ENCODE results near the gene ETS2. TPM values are rescaled to one million over a fixed set of nuclear protein-coding genes. Genes with fewer than 3 reads are reported as not detected.

The ETS2 gene
- total RNA-seq, 1 donor from 2014 or later, result 30.4 TPM

DNA sequence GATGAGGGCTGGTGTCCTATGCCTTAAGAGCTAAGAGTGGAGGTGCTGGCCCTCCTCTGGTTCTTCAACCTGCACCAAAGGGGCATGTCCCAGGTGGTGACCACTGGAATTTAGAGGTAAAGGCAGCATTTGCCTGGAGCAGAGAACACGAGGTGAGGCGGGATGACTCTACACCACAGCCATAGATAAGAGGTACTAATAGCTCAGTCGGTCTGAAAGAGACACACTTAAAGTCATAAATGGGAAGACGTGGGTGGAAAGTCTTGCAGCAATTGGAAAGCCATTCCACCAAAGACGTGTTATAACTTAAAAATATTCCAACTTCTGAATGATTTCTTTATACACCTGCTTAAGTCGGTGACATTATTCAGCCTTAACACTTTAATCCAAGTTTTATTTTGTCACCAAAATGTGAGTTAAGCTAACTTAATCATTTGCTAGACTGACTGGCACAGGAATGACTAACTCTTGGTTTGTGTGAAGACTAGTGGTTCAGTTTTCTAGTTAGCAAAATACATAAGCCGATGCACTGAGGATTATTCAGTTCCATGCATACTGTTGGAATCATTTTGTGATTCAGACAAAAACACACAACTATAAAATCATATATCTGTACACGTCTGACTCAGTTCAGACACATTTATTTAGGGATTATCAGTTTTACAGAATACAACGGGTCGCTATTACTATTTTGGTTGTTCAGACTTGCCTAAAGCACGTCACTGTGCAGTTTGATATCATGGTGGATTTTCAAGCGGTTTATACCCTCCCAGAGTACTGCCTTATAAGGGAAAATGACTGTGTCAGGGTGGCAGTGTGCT, 4.6 kb upstream of the ETS2 start:
- H3K4me1 Mint-ChIP-seq, result peaks cover 9% of the 10 kb centered on the region
- no peak for DNase-seq
- no peak overlapping the region for H3K4me3 Mint-ChIP-seq
- peaks cover 6% of the 10 kb centered on the region for H3K27me3 Mint-ChIP-seq
- no peaks in the 10 kb centered on the region for H3K36me3 Mint-ChIP-seq (ENCODE audit: low read depth)
- no peak overlapping the region for H3K27ac Mint-ChIP-seq
- H3K9me3 Mint-ChIP-seq, result no peaks in the 10 kb centered on the region
- intact Hi-C loops (cut with micrococcal nuclease), result no loop called here

DNA sequence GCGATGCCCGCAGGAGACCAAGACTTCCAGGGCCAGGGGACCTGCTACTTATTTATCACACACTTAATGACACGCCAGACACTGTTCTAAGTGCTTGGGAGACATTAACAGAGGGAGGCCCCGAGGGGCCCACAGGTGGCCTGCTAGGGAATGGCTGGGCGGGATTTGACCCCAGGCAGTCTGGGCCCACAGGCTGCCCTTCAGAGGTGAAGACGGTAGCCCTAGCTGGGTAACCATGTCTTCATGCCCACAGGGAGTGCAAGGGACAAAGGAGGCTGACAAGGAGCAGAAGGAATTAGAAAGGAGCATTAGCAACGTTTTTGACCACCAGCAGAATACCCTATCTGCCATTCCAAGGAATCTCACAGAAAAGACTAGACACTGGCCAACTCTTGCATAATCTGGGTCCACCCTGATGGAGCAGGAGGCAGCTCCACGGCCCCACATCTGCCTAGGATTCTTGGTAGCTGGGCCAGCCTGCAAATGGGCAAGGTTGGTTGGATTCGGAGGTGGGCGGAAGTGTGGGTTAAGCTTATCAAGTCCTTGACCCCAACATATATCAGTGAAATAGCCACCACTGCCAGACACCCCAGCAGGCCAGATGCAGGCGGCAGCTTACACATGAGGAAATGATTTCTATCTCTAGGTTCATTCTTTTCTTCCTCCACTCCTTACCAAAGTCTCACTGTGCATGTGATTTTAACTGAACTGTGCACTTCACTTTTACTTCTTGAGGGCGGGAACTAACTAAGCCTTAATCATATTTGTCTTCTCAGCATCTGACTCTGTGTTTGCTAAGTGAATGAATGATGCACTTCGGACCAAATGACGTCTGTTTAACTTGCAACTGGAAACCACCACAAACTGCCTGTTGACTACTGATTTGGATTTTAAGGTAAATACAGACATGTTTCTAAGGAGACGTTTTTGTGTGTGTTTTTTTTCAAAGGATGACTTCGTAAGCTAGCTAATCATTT, 3.4 kb upstream of the ETS2 start:
- no peak for DNase-seq
- Mint-ChIP-seq H3K27me3 (peaks cover 6% of the 10 kb centered on the region), H3K9me3 (no peaks in the 10 kb centered on the region), H3K27ac (no peak overlapping the region), H3K36me3 (ENCODE audit: low read depth) (no peaks in the 10 kb centered on the region), H3K4me1 (peaks cover 15% of the 10 kb centered on the region), H3K4me3 (no peak overlapping the region)
- intact Hi-C loops (cut with micrococcal nuclease), result no loop called here

DNA sequence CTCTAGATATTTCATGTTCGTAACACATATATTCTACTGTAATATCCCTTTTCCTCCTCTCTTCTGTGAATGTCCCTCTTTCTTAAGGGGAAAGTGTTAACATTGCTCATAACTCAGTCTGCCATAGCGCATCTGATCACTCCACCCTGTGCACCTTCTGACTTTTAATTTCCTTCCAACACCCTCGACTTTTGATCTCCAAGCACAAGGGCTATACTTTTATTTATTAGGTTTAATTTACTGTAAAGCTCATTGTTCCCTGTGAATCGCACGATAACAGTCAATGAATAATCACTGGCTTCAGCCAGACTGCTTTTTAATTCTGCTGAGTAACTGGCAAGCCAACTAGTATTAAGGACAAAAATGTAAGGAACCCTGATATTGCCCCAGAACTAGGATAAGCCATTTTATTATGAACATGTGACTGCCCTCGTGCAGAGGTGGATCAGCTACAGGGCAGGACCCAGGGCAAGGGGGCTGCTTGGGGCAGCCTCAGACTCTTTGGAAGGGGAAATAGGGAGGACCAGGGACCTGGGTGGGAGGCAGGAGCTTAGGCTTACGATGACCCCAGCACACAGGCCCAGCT, 2.6 kb upstream of the ETS2 start:
- H3K27ac Mint-ChIP-seq, result no peak overlapping the region
- peaks cover 6% of the 10 kb centered on the region for H3K27me3 Mint-ChIP-seq
- intact Hi-C loops (cut with micrococcal nuclease), result no loop called here

DNA sequence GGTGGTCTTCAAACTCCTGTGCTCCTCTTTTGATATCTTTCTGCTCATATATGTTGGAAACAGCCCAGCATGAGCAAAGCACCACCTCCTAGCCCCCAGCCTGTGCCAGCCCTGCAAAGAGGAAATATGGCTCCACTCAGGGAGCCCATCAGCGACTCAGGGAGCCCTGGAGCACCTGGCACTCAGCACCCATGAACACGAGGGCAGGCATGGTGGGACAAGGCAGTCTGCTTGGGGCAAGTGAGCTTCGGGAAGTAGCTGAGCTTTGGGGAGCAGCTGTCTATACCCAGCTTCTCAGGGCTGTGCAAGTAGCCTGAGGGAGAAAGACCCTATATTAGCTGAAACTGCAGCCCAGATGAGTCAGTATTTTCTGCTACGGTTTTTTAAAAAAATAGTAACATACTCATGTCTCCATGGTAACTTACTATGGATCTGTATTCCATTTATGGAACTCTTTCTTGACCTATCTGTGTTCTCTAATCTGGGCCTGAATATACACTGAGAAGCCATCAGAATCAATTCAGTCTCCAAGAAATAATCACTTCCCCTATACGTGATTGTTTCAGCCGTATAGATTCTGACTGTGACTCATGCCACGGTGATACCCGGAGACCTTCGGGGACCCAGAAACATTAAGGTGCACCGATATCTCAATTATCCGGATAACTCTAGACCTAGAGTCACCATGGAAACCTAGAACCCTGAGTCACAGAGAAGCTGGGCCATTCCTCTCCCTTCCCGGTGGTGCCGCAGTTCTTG, 1.5 kb upstream of the ETS2 start:
- Mint-ChIP-seq H3K27me3 (peaks cover 6% of the 10 kb centered on the region), H3K27ac (peak overlapping the region; percentile 95), H3K4me3 (peak overlapping the region; percentile 86), H3K36me3 (ENCODE audit: low read depth) (peaks cover 13% of the 10 kb centered on the region), H3K9me3 (peaks cover 3% of the 10 kb centered on the region), H3K4me1 (peaks cover 24% of the 10 kb centered on the region)
- intact Hi-C loops (cut with micrococcal nuclease), result loop anchor here (2.0 kb wide), 3 partner anchors 23 to 379 kb away; partner anchors contain the start of gene PSMG1
- DNase-seq, result no peak

More for the DNA sequence above, 2.6 kb upstream of the ETS2 start:
- Mint-ChIP-seq H3K4me3 (no peak overlapping the region), H3K36me3 (ENCODE audit: low read depth) (peaks cover 7% of the 10 kb centered on the region), H3K4me1 (peaks cover 22% of the 10 kb centered on the region), H3K9me3 (peaks cover under 1% of the 10 kb centered on the region)
- DNase-seq, result no peak

DNA sequence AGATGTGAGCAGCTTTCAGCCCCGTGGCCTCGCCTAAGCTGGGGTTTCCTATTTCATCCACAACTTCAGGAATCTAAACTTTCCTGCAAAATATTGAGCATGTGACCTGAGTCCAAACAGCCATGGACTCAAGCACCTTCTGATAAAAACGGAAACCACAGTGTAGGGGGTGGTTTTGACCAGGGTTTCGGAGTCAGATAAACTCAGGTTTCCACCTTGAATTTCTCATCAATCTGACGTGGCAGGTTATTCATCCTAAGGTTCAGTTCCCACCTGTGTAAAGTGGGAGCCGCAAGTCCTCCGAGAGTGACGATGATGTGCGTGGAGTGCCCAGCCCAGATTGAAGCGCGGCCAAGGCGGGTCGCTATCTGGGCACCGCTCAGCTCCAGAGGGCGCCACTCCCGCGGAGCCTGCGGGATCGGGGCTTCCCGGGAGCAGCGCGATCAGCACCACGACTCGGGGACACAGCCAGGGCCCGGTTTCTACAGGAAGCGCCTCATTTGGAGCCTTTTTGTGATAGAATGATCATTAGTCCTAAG, 871 bp upstream of the ETS2 start:
- H3K4me1 Mint-ChIP-seq, result peaks cover 28% of the 10 kb centered on the region
- peak overlapping the region; percentile 95 for H3K27ac Mint-ChIP-seq
- H3K9me3 Mint-ChIP-seq, result peaks cover 3% of the 10 kb centered on the region
- peaks cover 6% of the 10 kb centered on the region for H3K27me3 Mint-ChIP-seq
- intact Hi-C loops (cut with micrococcal nuclease), result loop anchor here (1.0 to 2.0 kb wide), 4 partner anchors 24 to 378 kb away; partner anchors contain the start of gene PSMG1
- DNase-seq, result peak; percentile 80
- H3K4me3 Mint-ChIP-seq, result peak overlapping the region; percentile 86
- peaks cover 18% of the 10 kb centered on the region for H3K36me3 Mint-ChIP-seq (ENCODE audit: low read depth)

DNA sequence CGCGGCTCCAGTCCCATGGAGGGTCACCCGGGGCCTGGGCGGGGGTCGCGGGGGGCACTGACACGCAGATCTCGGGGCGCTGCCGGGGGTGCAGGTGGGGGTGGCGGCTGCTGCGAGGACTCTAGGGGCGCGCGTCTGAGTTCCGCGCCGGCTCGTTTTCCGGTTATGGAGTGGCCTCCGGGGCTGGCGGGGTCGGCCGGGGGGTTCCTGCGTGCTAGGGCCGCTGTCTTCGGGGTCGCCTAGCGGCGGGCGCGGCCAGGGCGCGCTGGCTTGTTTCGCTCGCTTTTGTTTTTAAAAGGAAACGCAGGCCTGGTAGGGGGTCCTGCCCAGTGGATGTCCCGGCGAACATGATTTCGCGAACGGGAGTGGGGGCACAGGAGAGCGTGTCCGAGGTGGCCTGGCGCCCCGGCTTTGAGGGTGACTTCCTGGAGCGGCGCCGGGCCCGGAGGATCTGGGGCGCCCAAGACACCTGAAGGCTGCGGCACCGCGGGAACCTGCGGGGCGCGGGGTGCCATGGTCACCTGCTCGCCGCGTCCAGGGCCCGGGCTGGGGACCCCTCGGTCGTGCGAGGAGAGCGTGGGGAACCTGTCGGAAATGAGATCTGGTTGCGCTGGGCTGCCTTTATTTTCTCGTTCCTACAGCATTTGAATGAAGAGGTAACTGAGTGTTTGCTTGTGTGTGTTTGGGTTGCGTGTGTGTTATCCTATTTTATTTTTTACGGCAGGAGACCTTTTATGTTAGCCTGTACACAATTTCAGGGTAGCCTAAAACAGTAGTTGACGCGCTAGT, 618 bp downstream of the ETS2 start:
- Mint-ChIP-seq H3K36me3 (ENCODE audit: low read depth) (peaks cover 32% of the 10 kb centered on the region), H3K9me3 (peaks cover 3% of the 10 kb centered on the region), H3K4me3 (peak overlapping the region; percentile 86), H3K4me1 (peaks cover 35% of the 10 kb centered on the region), H3K27me3 (peaks cover 6% of the 10 kb centered on the region), H3K27ac (peak overlapping the region; percentile 78)
- intact Hi-C loops (cut with micrococcal nuclease), result no loop called here
- DNase-seq, result peak; percentile 84

DNA sequence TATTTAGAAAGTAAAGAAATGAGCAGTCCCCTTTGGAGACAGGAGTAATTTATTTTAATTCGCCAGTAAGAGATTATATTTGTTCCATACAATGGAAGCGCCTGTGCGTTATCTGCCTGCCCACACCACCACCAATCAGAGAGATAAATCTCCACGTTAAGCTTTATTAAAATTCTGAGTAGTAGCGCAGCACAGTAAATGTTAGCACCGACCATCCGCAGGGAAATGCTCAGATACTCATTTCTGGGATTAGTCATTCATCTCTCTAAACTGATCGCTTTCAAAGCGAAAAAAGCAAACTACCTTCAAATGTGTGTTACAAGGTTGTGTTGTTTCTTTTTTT, 1.2 kb downstream of the ETS2 start:
- Mint-ChIP-seq H3K27ac (peak overlapping the region; percentile 78), H3K9me3 (peaks cover 3% of the 10 kb centered on the region), H3K4me1 (peaks cover 39% of the 10 kb centered on the region), H3K36me3 (ENCODE audit: low read depth) (peaks cover 38% of the 10 kb centered on the region), H3K4me3 (peak overlapping the region; percentile 86), H3K27me3 (peaks cover 6% of the 10 kb centered on the region)
- intact Hi-C loops (cut with micrococcal nuclease), result no loop called here
- DNase-seq, result no peak

DNA sequence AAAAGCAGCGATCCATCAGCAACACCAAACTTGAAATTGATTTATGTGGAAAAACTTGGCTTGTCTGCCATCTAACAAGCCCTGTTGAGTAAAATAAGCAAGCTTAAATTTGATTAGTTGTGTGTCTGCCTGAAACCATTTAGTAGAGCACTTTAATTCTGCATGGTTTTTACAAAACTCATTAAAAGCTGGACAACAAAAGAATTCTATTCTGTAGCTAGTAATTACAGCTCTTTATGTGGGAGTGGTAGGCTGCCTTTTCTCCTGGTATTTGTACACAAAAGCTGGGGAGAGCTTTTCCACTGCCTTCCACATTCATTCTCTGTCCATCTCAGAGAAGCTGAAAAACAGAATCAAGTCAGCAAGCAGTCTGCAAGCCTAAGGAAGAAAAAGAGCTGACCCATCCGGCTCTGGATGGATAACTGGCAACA, 1.7 kb downstream of the ETS2 start:
- no peak overlapping the region for H3K27ac Mint-ChIP-seq
- H3K4me1 Mint-ChIP-seq, result peaks cover 39% of the 10 kb centered on the region
- H3K36me3 Mint-ChIP-seq (ENCODE audit: low read depth), result peaks cover 40% of the 10 kb centered on the region
- peaks cover 6% of the 10 kb centered on the region for H3K27me3 Mint-ChIP-seq
- H3K9me3 Mint-ChIP-seq, result peaks cover 3% of the 10 kb centered on the region
- peak overlapping the region; percentile 86 for H3K4me3 Mint-ChIP-seq
- no peak for DNase-seq
- intact Hi-C loops (cut with micrococcal nuclease), result no loop called here

DNA sequence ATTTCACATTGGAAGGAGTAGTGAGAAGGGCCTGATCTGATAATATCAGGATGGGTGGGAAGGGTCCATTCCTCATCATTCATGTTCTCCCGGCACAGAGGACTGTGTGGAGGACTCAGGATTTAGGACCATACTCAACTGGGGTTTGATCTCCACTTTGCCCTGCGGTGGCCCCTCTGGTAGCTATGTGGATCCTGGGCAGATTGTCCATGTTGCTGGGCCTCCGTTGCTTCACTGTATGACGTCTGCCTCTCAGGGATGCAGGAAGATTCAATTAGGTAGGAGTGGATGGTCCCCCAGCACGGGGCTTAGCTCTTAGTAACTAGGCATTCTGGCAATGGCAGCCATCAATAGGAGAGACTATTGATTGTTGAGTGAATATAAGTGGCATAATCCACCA, 2.3 kb downstream of the ETS2 start:
- peaks cover 39% of the 10 kb centered on the region for H3K4me1 Mint-ChIP-seq
- H3K27ac Mint-ChIP-seq, result no peak overlapping the region
- intact Hi-C loops (cut with micrococcal nuclease), result no loop called here
- peaks cover 3% of the 10 kb centered on the region for H3K9me3 Mint-ChIP-seq
- DNase-seq, result no peak
- H3K4me3 Mint-ChIP-seq, result peak overlapping the region; percentile 86
- H3K27me3 Mint-ChIP-seq, result peaks cover 2% of the 10 kb centered on the region
- H3K36me3 Mint-ChIP-seq (ENCODE audit: low read depth), result peaks cover 44% of the 10 kb centered on the region

DNA sequence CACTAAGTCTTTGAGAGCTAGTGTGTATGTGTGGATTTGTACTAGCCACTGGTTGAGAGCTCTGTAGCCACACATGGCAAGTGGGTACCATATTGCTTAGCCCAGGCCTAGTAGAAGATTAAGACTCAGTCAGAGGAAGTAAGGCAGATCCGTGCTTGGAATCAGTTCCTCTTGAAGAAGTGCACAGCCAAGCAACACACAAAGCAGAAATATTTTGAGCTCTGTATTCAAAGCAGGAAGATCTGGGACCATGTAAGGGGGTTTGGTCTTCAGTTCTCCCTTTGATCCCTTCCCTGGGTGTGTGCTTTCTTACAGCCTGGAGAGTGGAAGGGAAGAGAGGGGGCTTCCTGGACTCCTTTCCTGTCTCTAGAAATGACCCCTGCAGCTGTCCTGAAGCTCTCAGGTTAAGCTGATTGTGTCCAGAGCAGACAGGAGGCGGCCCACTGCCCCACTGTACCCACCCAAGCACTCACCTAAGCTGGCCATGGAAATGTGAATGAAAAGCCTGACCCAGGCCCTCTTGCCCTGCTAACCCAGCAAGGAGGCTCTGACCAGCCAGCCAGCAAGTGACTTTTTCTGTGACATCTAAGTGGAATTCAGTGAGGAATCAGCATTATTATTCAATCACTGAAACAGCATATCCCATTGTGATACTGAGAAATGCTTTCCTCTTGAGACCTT, 3.6 kb downstream of the ETS2 start:
- H3K9me3 Mint-ChIP-seq, result peaks cover 3% of the 10 kb centered on the region
- no peak overlapping the region for H3K27ac Mint-ChIP-seq
- DNase-seq, result no peak
- H3K4me1 Mint-ChIP-seq, result peaks cover 40% of the 10 kb centered on the region
- H3K36me3 Mint-ChIP-seq (ENCODE audit: low read depth), result peaks cover 54% of the 10 kb centered on the region
- intact Hi-C loops (cut with micrococcal nuclease), result no loop called here
- H3K27me3 Mint-ChIP-seq, result no peaks in the 10 kb centered on the region
- H3K4me3 Mint-ChIP-seq, result no peak overlapping the region

DNA sequence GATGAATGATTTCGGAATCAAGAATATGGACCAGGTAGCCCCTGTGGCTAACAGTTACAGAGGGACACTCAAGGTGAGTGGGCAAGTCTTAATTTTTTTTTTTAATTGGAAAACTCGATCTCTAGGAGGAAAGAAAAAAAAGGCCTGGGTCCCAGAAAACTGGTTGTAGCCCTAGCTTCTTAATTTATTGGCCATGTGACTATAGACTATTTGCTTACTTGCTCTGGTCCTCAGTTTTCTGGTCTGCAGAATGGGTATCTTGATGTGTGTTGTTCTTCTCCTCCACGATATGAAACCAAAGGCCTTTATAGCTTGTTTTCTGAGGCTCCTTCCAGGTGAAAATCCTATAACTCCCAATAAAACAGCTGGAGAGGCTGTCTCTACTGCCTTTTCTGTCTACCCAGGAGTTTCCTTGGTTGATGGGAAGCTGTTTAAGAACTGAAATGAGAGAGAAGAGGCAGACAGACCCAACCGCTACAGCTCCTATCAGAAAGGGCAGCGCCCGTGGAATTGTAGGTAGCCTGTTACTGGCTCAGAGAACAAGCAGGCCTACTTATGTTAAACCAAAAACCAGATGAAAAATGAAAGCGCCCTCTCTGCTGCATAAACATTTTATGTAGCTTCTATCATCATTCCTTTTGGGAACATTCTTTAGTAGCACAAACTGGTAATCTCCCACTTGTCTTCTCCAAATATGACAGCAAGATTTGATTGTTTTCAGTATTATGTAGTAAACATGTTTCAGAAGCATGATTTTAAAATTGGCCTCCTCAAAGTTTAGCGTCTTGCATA, 4.5 kb downstream of the ETS2 start:
- H3K4me1 Mint-ChIP-seq, result peaks cover 44% of the 10 kb centered on the region
- intact Hi-C loops (cut with micrococcal nuclease), result no loop called here
- no peak overlapping the region for H3K27ac Mint-ChIP-seq
- peaks cover 63% of the 10 kb centered on the region for H3K36me3 Mint-ChIP-seq (ENCODE audit: low read depth)
- no peak for DNase-seq
- H3K4me3 Mint-ChIP-seq, result no peak overlapping the region
- H3K27me3 Mint-ChIP-seq, result no peaks in the 10 kb centered on the region
- peaks cover 3% of the 10 kb centered on the region for H3K9me3 Mint-ChIP-seq
